ENCODE data around the gene IGDCC3. TPM values are rescaled to one million over a fixed set of nuclear protein-coding genes. Genes with fewer than 3 reads are reported as not detected.

Gene IGDCC3
- polyA plus RNA-seq, 1 donor (not counting 4 experiments of a cell fraction or from before 2014, with no cell fraction given), result not detected

DNA sequence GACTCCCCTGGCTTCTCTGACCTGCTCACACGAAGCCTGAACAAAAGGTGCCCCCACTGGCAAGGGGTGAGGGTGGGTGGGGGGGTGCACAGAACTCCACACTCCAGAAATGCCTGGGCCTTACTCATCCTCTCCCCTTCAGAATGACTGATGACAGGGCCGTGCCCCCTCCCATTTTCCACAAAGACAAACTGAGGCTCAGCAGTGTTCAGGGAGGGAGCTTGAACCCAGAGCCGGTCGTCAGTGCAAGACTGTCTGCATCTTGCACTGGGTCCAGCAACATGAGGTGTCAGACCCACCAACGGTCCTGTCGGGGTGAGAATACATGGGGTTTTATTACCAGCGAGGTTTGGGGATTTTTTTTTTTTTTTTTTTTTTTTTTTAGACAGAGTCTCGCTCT lies 15.3 kb downstream of the IGDCC3 start:
- FAIRE-seq (no peak), DNase-seq (ENCODE audit: low read depth, low spot score) (no peak)
- H3K27ac ChIP-seq (ENCODE audit: control insufficient read depth, insufficient read depth, low read length), result no peak overlapping the region
- H3K27me3 ChIP-seq (ENCODE audit: control insufficient read depth, extremely low read depth, insufficient read depth, low read length), result peaks cover 8% of the 10 kb centered on the region
- no peak for TF ChIP-seq EZH2 (IDR thresholded peaks at IDR 0.05; ENCODE audit: low read length)
- TF ChIP-seq, protein P1, sequence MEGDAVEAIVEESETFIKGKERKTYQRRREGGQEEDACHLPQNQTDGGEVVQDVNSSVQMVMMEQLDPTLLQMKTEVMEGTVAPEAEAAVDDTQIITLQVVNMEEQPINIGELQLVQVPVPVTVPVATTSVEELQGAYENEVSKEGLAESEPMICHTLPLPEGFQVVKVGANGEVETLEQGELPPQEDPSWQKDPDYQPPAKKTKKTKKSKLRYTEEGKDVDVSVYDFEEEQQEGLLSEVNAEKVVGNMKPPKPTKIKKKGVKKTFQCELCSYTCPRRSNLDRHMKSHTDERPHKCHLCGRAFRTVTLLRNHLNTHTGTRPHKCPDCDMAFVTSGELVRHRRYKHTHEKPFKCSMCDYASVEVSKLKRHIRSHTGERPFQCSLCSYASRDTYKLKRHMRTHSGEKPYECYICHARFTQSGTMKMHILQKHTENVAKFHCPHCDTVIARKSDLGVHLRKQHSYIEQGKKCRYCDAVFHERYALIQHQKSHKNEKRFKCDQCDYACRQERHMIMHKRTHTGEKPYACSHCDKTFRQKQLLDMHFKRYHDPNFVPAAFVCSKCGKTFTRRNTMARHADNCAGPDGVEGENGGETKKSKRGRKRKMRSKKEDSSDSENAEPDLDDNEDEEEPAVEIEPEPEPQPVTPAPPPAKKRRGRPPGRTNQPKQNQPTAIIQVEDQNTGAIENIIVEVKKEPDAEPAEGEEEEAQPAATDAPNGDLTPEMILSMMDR (optimal IDR thresholded peaks at IDR 0.05 in 1 of 3, IDR thresholded peaks at IDR 0.05 in 1 of 3, conservative IDR thresholded peaks at IDR 0.05 in 1 of 3; ENCODE audit: extremely low read depth in 1 of 3, insufficient read depth in 2 of 3, low read length in 3 of 3), result no peak
- dilution Hi-C loops (cut with MboI; ENCODE audit: extremely low pct_ligation_motif_present, low sequenced_read_pairs), result no loop called here
- no peak overlapping the region for H3K4me2 ChIP-seq (ENCODE audit: control insufficient read depth, extremely low read depth, insufficient read depth, low read depth, low read length)
- no peaks in the 10 kb centered on the region for H3K4me1 ChIP-seq (ENCODE audit: control insufficient read depth, extremely low read depth, insufficient read depth, low read length)
- H2AFZ ChIP-seq (ENCODE audit: control insufficient read depth, low read length), result no peak overlapping the region
- H3K9ac ChIP-seq (ENCODE audit: control insufficient read depth, extremely low read depth, insufficient read depth, low read length), result no peak overlapping the region
- no peaks in the 10 kb centered on the region for H3K9me1 ChIP-seq (ENCODE audit: control insufficient read depth, extremely low read depth, insufficient read depth, low read length)
- H3K4me3 ChIP-seq (ENCODE audit: control insufficient read depth in 2 of 3, extremely low read depth in 1 of 3, insufficient read depth in 2 of 3, low read depth in 1 of 3, low read length in 3 of 3), result no peak overlapping the region
- no peaks in the 10 kb centered on the region for H3K9me3 ChIP-seq (ENCODE audit: control insufficient read depth, low read depth, low read length)
- H3K79me2 ChIP-seq (ENCODE audit: control insufficient read depth, insufficient read depth, low read length), result no peaks in the 10 kb centered on the region
- H3K36me3 ChIP-seq (ENCODE audit: control insufficient read depth in 2 of 2, extremely low read depth in 1 of 2, insufficient read depth in 2 of 2, low read length in 2 of 2), result no peaks in the 10 kb centered on the region
- H4K20me1 ChIP-seq (ENCODE audit: control insufficient read depth, extremely low read depth, insufficient read depth, low read length), result no peaks in the 10 kb centered on the region

DNA sequence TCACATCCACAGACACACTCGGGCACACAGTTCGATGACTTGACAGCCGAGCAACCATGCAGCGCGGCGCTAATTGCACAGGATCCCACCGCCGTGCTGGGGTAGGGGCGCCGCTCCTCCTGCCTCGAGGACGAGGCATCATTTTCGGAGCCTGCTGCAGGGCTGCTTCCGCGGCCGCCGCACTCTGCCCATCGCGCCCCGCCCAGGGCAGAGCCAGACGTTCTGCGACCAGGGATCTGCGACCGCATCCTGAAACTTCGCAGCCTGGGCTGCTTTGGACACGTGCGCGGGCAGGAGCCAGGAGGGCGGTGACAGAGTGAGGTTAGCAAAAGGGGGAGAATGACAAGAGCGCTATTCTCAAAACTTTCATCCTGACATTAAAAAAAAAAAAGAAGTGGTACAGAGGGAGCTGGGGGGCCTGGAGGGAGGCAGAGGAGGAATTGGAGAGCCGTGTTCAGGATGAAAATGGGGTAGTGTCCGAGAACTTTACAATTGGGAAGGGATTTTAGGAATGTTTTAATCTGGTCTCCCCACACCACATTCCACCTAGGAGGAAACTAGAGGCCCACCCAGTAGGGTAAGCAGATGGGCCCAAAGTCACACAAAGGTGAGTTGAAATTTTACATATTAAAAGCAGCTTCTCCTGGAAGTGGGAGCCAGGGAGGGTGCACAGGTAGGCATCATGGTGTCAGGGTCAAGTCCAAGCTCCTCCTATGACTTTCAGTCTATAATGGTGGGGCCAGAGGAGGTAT lies 15.9 kb downstream of the IGDCC3 start:
- no peak overlapping the region for H3K9ac ChIP-seq (ENCODE audit: control insufficient read depth, extremely low read depth, insufficient read depth, low read length)
- H2AFZ ChIP-seq (ENCODE audit: control insufficient read depth, low read length), result no peak overlapping the region
- FAIRE-seq (no peak), DNase-seq (ENCODE audit: low read depth, low spot score) (no peak)
- no peaks in the 10 kb centered on the region for H3K9me1 ChIP-seq (ENCODE audit: control insufficient read depth, extremely low read depth, insufficient read depth, low read length)
- TF ChIP-seq, protein P1 (optimal IDR thresholded peaks at IDR 0.05 in 1 of 3, IDR thresholded peaks at IDR 0.05 in 1 of 3, conservative IDR thresholded peaks at IDR 0.05 in 1 of 3; ENCODE audit: extremely low read depth in 1 of 3, insufficient read depth in 2 of 3, low read length in 3 of 3), result no peak
- no peak for TF ChIP-seq EZH2 (IDR thresholded peaks at IDR 0.05; ENCODE audit: low read length)
- no peaks in the 10 kb centered on the region for H3K9me3 ChIP-seq (ENCODE audit: control insufficient read depth, low read depth, low read length)
- H3K36me3 ChIP-seq (ENCODE audit: control insufficient read depth in 2 of 2, extremely low read depth in 1 of 2, insufficient read depth in 2 of 2, low read length in 2 of 2), result no peaks in the 10 kb centered on the region
- H3K79me2 ChIP-seq (ENCODE audit: control insufficient read depth, insufficient read depth, low read length), result no peaks in the 10 kb centered on the region
- no peak overlapping the region for H3K4me2 ChIP-seq (ENCODE audit: control insufficient read depth, extremely low read depth, insufficient read depth, low read depth, low read length)
- dilution Hi-C loops (cut with MboI; ENCODE audit: extremely low pct_ligation_motif_present, low sequenced_read_pairs), result no loop called here
- no peak overlapping the region for H3K27ac ChIP-seq (ENCODE audit: control insufficient read depth, insufficient read depth, low read length)
- H3K27me3 ChIP-seq (ENCODE audit: control insufficient read depth, extremely low read depth, insufficient read depth, low read length), result peaks cover 13% of the 10 kb centered on the region
- no peaks in the 10 kb centered on the region for H3K4me1 ChIP-seq (ENCODE audit: control insufficient read depth, extremely low read depth, insufficient read depth, low read length)
- no peak overlapping the region for H3K4me3 ChIP-seq (ENCODE audit: control insufficient read depth in 2 of 3, extremely low read depth in 1 of 3, insufficient read depth in 2 of 3, low read depth in 1 of 3, low read length in 3 of 3)
- H4K20me1 ChIP-seq (ENCODE audit: control insufficient read depth, extremely low read depth, insufficient read depth, low read length), result no peaks in the 10 kb centered on the region

Data from keratinocyte (primary cell).